CD4-positive, alpha-beta T cell treated with Interferon alpha-2 for 1 hour (primary cell): Measurements from ENCODE around the gene WDFY3.
A peak's percentile ranks its signal among the peaks of the same experiment; 100 is the strongest.

Experiments
- DNase-seq, 2 donors: peaks; one replicate each; pipeline ENCODE4 v3.0.0-alpha.2; 2020 to 2022

WDFY3 gene, protein sequence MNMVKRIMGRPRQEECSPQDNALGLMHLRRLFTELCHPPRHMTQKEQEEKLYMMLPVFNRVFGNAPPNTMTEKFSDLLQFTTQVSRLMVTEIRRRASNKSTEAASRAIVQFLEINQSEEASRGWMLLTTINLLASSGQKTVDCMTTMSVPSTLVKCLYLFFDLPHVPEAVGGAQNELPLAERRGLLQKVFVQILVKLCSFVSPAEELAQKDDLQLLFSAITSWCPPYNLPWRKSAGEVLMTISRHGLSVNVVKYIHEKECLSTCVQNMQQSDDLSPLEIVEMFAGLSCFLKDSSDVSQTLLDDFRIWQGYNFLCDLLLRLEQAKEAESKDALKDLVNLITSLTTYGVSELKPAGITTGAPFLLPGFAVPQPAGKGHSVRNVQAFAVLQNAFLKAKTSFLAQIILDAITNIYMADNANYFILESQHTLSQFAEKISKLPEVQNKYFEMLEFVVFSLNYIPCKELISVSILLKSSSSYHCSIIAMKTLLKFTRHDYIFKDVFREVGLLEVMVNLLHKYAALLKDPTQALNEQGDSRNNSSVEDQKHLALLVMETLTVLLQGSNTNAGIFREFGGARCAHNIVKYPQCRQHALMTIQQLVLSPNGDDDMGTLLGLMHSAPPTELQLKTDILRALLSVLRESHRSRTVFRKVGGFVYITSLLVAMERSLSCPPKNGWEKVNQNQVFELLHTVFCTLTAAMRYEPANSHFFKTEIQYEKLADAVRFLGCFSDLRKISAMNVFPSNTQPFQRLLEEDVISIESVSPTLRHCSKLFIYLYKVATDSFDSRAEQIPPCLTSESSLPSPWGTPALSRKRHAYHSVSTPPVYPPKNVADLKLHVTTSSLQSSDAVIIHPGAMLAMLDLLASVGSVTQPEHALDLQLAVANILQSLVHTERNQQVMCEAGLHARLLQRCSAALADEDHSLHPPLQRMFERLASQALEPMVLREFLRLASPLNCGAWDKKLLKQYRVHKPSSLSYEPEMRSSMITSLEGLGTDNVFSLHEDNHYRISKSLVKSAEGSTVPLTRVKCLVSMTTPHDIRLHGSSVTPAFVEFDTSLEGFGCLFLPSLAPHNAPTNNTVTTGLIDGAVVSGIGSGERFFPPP (N-terminal part only)

DNA sequence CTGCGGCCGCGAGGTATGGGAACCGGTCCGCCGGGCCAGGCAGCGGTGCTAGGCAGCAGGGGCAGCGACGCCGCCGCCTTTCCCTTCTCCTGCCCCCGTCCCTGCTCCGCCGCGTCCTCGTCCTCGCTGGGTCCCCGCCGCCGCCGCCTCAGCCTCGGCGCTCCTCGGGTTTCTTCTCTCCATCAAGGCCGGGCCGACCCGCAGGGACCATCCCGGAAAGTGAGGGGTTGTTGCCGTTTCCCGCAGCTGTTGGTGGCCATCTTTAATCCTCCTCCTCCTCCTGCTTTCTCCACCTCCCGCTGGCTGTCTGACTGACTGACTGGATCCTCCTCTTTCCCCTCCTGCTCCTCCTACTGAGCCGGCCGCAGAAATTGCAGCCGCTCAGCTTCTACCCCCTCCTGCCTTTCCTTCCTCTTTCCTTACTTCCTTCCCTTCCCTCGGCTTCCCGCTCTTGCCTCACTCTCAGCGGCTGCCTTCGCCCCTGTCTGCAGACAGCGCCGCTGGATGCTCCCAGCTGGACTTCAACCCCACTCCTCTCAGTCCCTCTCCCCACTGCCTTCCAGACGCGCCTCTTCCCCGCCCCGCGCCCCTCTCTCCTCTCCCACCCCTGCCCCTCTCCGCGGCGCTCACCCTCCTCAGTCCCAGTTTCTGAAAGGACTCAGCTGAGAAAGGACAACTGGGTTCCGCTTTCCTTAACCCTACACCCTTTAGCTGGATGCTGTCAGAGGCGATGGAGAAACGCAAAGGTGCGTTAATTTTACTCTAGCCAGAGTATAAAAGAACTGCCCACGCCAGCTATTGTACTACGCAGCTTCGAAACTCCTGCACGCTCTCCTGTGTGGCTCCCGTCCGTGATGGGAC, at the start of gene WDFY3:
Gene WDFY3, minus strand, starts transcription at position 309 of the 861 bp plus-strand sequence. CDS start 106,099 bp downstream, outside the sequence.
- DNase-seq, result peak; percentile 29 to 60

DNA sequence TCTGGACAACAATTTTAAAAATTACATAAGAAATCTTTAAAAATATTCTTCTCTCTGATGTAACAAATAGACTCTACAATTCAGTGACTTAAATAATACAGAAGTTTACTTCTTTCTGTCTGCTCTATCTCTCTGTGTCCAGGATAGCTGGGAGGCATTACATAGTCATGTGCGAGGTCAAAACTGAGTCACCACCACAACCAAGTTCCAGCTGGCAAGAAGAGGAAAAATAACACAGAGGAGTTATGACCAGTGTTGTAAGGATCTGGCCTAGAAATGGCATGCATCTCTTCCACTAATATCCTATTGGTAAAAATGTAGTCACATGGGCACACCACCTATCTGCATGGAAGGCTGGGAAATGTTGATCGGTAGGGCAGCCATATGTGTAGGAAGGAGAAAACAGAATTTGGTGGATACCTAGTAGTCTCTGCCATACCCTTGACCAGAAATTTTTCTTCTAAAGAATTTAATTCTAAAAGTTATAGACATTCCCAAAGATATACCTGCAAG, 39.4 kb upstream of the WDFY3 start:
- DNase-seq, result no peak

DNA sequence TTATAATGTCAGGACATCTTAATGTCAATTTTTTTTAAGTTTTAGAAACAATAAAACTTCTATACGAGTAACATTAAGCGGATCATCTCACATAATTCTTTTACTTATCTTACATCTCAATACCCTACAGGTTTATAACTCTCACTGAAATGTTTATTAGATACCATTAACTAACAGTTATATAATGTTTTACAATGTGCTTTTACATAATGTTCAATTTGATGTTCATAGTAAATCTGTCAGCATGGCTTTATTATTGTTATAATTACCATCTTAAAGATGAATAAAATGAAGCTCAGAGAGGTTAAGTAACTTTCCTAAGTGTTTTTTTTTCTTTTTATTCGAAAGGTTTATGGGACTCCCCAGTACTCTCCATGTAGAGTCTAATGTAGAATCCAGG, 33.9 kb upstream of the WDFY3 start:
- DNase-seq, result no peak

DNA sequence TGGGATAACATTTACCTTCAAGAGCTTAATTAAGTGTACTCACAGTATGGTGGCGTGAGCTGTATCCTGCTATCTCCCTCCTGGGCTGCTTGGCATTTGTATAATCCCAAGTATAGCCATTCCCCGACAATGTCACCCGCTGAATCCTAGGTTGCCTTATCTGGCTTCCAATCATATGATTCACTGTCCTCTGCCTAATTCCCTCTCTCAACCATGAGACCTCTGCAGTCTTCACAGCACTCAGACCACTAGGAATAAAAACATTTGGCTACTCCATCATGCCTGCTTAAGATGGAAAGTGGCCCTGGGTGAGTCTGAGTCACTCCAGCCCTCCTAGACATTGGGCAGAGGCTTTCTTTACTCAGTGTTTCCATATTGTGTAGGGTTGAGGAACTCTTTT, 28.9 kb upstream of the WDFY3 start:
- DNase-seq, result no peak

DNA sequence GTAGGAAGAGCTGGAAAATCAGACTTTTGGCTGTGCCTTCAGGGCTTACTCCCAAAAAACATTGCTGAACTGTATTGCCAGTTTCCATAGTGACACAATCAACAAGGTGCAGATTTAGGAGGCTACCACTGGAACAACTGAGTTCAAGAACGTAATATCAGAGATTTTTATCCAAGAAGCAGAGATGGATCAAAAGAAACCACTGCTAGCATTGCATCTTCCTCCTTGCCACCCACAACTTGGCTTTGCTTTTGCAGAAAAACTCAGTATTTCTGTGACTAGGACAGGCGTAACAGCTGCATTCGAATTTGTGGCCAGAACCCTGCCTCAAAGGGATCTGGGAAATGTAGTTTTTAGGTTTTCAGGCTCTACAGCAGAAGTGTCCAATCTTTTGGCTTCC, 27.8 kb upstream of the WDFY3 start:
- no peak for DNase-seq

DNA sequence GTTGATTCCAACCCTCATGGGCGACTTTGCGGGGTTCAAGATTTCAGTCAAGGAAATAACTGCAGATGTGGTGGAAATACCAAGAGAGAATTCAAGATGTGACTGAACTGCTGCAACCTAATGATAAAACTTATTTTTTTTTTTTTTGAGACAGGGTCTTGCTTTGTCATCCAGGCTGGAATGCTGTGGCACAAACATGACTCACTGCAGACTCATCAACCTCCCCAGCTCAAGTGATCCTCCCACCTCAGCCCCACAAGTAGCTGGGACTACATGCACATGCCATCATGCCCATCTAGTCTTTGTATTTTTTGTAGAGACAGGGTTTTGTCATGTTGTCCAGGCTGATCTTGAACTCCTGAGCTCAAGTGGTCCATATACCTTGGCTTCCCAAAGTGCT, 19.5 kb upstream of the WDFY3 start:
- DNase-seq, result no peak

DNA sequence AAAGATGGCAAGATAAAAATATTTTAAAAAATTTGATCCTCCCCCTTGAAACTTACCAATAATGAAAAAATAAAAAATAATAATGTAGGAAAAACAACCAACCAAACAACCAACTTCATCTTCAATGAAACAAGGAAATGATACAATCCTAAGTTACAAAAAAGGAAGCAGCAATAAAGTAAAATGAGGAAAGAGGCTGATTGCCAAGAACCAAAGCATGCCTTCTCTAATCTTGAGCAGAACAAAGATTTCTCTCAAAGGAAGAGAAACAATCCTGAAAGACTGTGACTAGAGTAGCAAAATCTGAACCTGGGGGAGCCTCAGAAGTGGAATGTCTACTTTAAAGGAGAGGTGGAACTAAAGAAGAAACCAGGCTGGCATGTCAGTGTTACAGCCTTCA, 10.9 kb upstream of the WDFY3 start:
- DNase-seq, result no peak

DNA sequence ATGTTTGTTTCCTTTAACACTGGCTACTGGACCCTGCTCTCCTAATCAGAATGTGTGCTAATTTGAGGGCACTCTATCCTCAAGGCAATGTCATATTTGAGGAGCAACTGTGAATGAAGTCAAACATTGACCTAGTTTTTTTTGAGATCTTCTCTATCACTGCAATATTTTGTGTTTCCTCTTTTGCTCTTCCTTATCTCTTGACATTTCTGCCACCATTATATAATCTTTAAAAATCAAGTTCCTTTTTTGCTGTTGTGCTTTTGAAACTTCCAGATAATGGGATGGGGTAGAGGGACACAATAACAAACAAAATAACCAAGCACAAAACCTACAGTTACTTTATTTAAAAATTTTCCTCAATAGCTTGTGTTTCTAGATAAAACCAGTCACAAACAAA, 7.4 kb upstream of the WDFY3 start:
- DNase-seq, result no peak

DNA sequence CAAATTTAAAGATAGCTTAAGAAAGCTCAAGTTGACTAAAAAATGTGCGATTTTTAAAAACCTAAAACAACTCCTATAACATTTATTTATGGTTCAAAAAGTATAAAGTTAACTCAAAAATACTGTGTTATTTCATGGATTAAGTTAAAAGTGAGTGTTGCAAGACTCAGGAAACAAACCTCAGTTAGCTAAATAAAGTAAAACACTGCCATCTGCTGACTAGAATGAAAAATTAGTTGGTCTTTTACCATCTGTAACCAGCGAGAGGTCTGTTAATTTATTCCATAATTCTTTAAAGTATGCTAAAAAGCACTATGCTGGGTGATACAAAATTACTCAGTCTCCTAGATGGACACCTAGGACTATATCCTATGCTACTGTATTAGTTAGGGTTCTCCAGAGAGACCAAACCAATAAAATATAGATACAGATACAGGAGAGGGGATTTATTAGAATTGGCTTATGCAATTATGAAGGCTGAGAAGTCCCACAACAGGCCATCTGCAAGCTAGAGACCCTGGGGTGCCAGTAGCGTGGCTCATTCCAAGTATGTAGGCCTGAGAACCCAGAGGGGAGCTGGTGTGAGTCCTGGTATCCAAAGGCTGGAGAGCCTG, 4.9 kb upstream of the WDFY3 start:
- DNase-seq, result peak in 1 of 2 donors; percentile 16

DNA sequence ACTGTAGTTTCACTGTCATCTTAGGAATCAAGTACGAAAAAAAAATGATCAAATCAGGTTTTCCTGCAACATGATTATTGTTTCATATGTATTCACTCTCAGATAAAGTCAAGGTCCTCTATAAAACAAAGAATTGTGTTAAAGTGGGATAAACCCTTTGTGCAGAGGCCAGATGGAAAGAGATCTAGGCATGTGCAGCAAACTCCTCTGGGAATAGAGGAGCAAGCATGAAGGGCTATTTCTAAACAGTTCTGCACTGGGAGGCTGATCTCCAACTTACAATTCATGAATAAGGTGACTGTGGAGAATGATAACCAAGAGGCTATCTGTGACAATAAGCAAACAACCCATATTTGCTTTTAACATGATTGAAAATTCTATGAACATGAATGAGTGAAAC, 2.4 kb upstream of the WDFY3 start:
- no peak for DNase-seq

DNA sequence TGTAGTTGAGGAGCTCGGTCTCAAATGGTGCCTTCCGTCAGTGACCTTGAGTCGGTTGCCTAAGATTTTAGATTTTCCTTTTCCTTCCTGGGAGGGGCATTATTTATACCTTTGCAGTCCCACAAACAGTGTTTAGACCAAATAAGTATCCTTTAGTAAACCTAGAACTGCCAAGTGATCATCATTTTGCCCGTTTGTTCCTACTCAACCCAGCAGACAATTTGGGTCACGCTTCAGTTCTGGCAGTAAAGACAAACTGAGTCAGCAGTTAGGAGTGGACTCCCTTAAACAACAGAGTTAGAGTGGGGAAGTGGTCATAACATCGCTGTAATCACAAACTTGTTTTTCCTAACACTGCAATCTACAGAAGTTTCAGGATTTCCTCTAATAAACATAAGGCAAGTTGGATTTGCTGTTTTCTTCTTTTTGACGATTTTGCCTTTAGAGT, 777 bp upstream of the WDFY3 start:
- no peak for DNase-seq

DNA sequence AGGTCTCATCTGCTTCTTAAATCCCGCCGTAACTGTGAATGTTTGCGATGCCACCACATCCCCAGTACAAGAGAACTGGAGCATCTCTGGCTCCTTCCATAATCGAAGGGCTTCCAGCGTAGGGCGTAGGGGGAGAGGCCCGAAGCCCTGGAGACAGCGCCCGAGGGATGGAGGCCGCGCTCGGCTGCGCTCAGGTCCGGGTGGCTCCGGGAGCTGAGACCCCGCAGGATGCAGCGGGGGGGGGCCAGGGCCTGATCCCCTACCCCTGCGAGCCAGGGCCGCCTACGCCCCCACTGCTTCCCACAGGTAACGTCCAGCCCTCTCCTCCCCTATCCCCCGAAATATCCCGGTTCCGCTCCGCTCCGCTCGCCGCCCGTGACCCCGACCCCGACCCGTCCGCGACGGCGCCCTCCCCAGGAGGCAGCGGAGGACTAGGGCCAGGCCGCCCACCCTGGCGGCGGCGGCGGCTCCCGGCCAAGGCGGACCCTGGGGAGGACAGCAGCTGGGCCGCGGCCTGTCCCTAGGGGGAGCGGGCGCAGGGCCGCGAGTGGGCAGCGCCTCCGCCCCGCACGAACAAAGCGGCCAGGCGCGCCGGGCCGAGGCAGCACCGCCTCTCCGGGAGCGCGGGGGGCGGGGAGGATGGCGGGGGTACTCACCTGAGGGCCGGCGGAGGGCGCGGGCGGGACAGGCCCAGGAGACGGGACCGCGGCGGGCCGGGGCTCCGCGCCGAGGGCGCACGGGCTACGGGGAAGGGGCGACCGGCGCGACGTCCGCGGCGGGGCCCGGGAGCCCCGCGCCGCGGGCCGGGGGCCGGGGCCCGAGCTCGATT, 723 bp downstream of the WDFY3 start:
- DNase-seq, result no peak

DNA sequence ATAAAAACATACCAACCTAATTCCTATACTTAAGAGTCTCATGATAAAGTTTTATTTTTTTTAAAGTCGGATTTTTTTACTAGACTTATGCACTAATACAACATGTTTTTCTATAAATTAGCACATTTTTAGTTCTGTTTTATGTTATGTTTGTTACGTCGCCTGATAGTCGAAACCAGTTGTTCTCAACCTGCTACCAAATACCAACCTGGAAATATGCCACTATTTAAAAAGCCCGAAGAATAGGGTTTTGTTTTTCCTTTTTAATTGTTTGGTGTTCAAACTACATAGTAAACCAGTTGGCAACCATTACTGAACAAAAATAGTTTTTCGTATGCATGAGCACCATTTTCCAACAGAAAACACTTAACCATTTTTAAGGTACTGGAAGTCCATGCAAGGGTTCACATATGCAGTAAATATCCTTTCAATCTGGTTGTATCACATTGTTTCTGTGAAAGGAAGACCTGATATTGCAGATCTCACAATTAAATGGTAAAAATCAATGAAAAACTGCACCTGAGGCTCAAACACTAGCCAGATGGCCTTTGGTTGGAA, 1.4 kb downstream of the WDFY3 start:
- DNase-seq, result no peak

DNA sequence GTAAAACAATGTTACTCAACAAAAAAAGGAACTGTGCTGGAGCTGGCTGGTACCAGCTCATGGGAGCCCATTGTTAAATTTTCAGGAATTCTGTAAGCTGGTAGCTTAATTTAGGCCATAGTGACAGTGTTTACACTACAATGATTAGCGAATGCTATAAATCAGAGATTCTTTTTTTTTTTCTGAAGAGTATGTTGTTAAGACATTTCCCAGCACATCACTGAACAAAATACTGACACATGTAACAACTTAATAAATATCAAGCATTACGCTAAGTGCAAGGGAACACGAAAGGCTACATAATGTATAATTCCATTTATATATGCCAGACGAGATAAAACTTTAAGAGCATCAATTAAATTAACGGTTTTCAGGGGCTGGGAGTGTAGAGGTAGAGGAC, 4.4 kb downstream of the WDFY3 start:
- no peak for DNase-seq

DNA sequence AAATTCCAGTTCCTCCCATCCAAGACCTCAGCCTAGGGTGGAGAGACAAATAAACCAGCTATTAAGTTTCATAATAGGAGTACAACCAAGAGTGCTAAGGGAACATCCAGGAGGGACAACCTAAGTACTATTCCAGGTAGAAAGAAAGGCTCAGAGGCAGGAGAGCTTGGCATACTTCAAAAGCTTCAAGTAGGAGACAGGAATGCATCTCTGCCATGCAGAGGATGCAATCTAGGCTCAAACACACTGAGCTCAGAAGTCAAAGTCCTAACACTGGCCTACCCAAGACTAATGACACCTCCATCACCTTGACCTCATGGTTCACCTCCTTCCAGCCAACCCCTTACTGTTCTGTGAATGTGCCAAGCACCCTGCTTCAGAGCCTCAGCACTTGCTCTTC, 8.1 kb downstream of the WDFY3 start:
- DNase-seq, result no peak

DNA sequence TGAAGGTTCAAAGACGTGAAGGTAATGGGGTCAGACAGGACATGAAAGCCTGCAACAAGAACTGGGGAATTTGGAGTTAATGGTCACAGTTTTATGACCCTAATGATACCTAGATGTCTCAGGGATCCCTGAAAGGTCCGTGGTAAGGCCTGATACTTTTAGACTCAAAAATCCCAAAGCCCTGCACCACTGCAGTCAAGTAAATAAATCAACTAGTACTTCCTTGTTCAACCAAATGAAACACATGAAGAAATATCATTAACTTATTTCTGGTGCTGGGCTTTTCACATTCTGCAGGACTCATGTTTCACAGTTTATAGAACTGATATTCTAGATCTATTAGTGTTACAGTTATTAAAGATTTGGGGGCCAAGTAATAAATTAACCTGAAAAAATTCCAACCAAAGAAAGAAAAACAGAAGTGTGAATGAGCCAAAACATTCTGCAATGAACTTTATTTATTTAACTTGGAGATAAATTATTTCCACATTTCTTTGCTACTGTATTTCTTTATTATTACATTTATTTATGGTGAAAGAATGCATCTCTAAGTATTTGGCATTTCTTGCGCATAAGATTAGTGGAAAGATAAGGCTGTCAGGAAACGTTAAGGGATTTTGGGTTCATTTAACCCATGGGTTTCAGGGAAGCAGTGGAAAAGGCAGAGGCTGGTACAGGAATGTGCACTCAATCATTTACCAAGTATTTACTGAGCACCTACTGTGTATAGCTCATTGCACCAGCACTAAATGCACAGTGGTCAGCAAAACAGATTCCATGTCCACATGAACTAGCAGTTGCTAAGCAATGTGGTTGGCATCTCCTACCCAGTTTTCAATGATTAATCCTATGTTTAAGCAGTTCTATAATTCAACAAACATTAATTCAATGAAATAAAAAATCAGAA, 8.7 kb downstream of the WDFY3 start:
- DNase-seq, result no peak

DNA sequence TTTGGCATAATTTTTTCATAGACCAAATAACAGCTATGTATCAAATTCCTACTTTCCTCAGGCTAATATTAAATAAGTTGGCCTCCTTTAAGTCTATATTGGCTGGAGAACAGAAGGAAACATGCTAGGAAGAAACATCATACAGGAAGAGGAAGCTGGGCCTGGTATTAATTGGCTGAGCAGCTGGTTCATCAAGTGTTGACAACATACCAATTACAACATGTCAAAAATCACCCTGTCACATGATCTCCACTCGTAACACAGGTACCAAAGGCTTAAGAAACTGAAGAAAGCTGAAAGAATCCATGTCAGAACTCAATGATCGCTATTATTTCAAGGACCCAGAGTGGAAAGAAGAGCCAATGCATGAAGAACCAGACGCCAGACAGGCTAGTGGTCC, 10.5 kb downstream of the WDFY3 start:
- no peak for DNase-seq

DNA sequence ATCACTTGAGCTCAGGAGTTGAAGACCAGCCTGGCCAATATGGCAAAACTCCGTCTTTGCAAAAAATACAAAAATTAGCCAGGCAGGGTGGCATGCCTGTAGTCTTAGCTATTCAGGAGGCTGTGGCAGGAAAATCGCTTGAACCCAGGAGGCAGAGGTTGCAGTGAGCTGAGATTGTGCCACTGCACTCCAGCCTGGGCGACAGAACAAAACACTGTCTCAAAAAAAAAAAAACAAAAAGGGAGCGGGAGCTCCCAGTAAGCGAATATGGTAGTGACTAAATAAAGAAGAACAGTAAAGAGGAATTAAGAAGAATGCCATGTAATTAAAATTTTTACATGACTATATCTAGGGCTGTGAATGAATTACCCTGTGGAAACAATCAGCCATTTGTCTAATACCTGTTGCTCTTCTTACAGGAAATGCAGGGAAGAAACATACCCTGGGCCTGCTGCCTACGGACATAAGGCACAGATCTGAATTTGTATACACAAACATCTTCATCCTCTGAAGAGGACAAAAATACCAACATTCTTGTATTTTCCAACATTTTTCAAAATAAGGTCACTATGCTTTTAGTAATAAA, 11.4 kb downstream of the WDFY3 start:
- DNase-seq, result no peak

DNA sequence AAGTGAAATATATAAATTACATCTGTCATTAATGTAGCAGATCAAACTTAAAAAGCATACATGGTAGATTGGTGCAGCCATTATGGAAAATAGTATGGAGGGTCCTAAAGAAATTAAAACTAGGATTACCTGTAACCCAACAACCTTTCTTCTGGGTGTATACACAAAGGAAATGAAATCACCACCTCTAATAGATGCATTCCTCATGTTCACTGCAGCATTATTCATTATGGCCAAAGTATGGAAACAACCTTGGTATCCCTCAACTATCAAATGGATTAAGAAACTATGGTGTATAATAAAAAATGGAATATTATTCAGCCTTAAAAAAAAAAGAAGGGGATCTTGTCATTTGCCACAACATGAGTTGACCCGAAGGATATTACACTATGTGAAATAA, 13.7 kb downstream of the WDFY3 start:
- no peak for DNase-seq
